Fibroblast of the conjunctiva (primary cell): ENCODE data around the gene MYL12A.

Experiments
- DNase-seq: peaks from one replicate; pipeline ENCODE4 v3.0.0-alpha.2; 2010; ENCODE audit warnings: low read depth

The MYL12A gene

DNA sequence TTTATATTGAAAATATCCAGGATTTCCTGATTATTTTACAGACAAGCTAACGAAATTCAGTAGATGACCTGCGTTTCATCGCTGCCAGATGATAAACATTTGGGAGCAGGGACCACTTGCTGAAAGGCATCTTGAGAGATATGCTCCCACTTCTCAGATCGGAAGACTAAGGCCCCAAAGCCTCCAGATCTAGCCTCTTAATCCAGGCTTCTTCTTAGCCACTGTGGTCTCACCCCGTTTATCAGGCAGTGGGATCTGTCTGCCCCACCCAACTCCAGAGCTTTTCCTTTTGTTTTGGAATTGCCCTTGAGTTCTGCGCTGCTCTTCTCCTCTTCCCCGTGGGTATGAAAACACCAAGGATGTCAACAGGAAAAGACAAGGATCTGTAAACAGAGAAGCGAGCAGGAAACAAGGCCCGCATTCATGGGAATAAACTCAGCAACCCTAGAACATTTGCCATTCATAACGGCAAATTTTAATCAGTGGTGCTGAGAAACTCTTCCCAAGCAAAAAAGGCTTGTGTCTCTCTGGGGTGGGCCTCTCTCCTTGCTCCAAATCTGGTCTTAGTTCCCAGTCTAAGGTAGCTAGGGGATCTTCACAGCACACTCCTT is 35.8 kb downstream of the MYL12A start:
- DNase-seq, result no peak

DNA sequence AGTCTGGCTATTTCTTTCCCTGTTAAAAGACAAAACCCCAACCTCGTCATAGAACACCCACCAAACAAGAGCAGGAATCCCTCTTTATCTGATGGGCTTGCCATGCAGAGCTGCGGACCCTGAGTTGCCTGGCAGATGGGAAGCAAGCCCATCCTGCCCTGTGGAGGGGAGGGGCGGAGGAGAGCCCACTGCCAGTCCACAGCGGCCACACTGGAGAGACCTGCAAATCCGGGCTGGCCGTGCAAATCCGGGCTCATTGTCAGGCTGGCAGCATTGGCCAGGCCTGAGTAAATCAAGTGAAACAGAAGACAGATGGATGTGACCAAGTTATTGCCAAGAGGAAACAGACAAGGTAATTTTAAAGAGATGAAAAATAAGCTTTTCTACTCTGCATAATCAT is 36.3 kb downstream of the MYL12A start:
- DNase-seq, result no peak

DNA sequence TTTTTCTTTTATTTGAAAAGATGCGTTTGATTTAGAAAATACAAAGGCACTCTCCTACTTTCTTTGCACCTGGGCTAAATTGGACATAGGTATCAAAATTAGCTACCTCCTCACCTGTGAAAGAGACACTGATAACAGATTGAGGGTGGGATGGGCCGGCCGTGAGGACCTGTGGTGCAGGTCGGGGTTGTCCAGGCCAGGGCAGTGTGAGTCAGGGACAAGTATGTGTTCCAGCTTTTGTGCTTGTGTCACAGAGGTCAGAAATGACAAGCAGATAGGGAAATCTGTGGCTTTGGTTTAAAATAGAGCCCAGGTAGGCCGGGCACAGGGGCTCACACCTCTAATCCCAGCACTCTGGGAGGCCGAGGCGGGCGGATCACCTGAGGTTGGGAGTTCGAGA is 36.9 kb downstream of the MYL12A start:
- no peak for DNase-seq

DNA sequence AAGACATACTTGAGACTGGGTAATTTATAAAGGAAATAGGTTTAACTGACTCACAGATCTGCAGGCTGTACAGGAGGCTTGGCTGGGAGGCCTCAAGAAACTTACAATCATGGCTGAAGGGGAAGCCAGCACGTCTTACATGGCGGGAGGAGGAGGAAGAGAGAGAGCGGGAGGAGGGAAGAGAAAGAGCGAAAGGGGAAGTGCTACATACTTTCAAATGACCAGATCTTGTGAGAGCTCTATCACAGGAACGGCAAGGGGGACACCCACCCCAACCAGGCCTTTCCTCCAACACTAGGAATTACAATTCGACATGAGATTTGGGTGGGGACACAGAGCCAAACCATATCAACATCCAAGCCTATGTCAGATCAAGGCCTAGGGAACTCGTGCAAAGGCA is 38.6 kb downstream of the MYL12A start:
- no peak for DNase-seq

DNA sequence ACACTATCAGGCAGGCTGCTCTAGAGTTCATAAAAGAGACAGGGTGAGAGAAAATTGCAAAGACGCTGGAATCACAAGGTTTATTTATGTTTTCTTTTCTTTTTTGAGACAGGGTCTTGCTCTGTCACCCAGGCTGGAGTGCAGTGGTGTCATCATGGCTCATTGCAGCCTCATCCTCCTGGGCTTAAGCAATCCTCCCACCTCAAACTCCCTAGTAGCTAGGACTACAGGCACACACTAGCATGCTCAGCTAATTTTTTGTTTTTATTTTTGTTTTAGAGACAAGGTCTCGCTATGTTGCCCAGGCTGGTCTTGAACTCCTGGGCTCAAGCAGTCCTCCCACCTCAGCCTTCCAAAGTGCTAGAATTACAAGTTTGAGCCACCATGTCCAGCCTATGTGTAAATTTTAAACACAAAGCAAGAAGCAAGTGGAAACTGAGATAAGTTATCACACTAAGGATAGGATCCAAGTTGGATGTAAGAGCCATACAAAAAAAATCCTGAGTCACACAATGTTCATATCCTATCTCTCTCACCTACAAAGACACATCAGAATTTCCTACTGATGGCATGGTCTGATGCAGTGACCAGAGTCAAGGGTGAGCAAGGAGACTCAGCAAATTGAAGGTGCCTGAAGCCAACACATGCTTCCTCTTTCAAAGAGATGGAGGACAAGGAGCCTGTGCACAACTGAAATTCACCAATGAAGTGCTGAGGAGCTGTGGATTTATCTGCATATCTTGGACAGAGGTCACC is 45.8 kb downstream of the MYL12A start:
- no peak for DNase-seq

DNA sequence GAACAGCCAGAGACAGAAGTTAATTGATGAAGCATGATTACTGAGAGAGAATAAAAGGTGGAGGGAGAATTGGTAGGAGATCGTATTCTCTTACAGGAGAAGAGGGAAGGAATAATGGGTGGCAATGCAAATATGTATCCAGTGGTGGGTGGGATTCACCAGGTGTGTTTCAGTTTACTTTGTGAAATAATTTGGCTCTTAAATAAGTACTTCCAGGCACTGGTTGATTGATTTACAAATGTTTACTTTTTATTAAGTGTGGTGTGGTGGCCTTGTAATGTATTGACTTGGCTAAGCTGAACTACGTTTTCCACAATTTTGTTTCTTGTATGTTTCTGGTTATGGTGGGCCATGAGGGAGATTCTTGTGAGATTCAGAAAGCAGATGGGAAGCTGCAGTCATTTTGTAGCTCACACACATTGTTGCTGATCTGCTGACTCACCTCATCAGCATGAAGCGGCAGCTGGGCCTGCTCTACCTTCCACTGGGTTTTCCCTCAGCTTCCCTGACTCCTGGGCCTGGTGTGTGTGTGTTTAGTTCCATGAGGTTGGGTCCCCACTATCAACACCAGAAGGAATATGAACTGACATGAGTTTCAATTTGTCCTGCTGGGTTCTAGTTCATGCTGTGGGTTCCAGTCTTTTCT is 47.0 kb downstream of the MYL12A start:
- no peak for DNase-seq

DNA sequence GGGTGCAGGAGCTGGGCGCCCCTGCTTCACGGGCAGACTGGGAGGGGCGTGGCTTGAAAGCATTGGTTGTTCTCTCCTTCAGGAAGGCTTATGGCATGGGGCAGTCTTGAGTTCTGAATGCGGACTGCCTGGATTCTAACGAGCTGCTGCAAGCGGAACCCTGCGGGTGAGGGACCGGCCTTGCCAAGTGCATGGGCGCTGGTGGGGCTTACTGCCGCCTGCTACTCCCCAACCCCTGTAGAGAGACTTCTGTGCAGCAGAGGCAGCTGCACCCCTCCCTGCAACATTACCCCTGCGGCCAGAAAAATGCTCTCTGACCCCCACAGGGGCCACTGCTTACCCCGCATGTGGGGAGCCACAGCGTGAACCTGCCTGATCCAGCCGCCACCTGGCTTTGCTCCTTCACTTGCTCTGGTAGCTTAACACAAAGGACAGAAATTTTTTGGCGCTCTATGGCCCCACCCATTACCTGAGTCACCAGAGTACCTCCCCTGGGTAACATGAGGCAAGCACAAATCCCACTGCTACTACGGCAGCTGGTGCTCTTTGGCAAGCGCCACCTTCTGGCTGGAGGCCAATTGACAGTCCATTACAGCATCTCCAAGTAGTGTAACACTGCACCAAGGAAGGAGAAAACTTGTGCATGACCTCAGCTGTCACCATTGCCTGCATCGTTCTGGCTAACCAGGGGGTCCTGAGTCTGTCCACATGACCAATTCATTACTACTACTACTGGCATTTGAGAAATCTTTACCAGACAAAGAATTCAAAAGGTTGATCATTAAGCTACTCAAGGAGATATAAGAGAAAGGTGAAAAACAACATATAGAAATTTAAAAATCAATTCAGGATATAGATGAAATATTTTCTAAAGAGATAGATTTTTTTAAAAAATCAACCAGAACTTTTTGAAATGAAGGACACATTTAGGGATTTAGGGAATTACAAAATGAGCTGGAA is 49.7 kb downstream of the MYL12A start:
- DNase-seq, result peak; percentile 88

DNA sequence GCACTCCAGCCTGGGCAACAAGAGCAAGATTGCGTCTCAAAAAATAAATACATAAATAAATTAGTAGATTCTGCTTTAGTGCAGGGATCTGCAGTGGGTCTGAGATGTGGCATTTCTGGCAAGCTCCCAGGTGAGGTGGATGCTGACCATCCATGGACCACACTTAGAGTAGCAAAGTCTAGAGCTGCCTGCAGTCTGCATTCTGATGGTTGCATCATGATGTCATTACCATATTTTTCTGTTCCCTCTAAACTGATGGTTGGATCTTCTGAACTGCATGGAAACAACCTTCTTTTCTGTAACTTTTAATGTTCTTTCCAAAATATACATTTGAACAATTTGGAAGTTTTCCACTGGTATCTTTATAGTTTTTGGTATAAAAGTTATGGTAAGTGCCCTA is 57.2 kb downstream of the MYL12A start:
- DNase-seq, result no peak

DNA sequence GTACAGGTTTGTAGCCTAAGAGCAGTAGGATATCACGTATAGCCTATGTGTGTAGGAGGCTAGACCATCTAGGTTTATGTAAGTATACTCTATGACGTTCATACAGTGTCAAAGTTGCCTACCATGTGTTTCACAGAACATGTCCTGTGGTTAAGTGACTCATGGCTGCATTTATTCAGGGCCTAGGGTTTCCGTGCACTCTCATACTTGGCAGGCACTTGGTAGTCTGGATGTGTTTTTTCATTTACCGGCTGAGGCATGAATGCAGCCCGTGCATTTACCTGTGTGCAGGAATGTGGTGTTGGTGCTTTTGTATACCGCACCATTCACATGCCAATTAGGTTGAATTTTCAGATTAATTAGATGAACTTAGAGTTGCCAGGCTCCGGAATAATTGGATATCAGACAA is 57.8 kb downstream of the MYL12A start:
- DNase-seq, result peak; percentile 86
